HEK293T (cell line): ENCODE measurements around the gene SH3D21.

Source experiments
- CTCF ChIA-PET: fragments of 350-600 bp; formaldehyde crosslinking; extraction: SDS; loops from one replicate; lab custom pipeline; 2021; ENCODE audit warnings: antibody characterized with exemption, inconsistent platforms; lab: Yijun Ruan, JAX
- POLR2A ChIA-PET: fragments of 350-600 bp; formaldehyde crosslinking; extraction: SDS; loops from one replicate; lab custom pipeline; 2020; ENCODE audit warnings: antibody characterized with exemption, inconsistent platforms; lab: Yijun Ruan, JAX
- DNase-seq: peaks from one replicate; pipeline ENCODE4 v3.0.0; 2012; ENCODE audit warnings: mixed read lengths; ENCODE audit errors: extremely low spot score
- BHLHE40 ChIP-seq: fragments of 450-650 bp; IDR thresholded peaks from 2 replicates; pipeline ENCODE4 v1.6.1; 2016; ENCODE audit warnings: mild to moderate bottlenecking, moderate library complexity, borderline replicate concordance
- CTBP1 ChIP-seq: fragments of 450-650 bp; IDR thresholded peaks from 2 replicates; pipeline ENCODE4 v1.6.1; 2016; ENCODE audit warnings: borderline replicate concordance
- FOXM1 ChIP-seq: fragments of 450-650 bp; IDR thresholded peaks from 2 replicates; pipeline ENCODE4 v1.6.1; 2017; ENCODE audit warnings: mild to moderate bottlenecking, borderline replicate concordance
- NFRKB ChIP-seq: fragments of 450-650 bp; IDR thresholded peaks from 2 replicates; pipeline ENCODE4 v1.6.1; 2016; ENCODE audit warnings: mild to moderate bottlenecking, moderate library complexity
- TARDBP ChIP-seq: fragments of 450-650 bp; IDR thresholded peaks from 2 replicates; pipeline ENCODE4 v1.6.1; 2016

The SH3D21 gene

DNA sequence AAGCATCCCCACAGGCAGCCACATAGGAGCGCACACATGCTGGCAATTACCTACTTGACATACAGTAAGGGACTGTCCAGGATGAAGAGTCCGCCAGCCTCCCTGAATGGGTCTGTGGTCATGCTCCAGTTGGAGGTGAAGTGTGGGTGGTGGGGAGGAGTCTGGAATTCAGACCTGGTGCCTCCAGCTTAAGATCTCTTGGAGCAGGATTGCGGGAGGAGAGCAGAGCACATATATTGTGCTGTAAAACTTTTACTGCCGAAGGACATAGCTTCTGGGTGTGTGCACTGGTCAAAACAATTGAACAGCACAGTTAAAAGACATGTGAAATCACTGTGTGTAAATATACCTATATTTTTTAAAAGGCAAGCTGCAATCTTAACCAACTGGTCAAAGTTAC is 61.6 kb downstream of the SH3D21 start:
- POLR2A ChIA-PET, result interaction anchor here (2.6 kb wide), 1 partner anchor 19 kb away, joined by 14 read pairs; no protein-coding TSS in a partner anchor
- no peak for TF ChIP-seq BHLHE40
- TF ChIP-seq CTBP1, result no peak
- DNase-seq, result no peak
- CTCF ChIA-PET, result interaction anchor here (0.6 to 1.0 kb wide), 5 partner anchors 22 to 219 kb away, joined by 3 read pairs; partner anchors contain the start of gene TRAPPC3

- POLR2A ChIA-PET, result interaction anchor here (2.6 kb wide), 1 partner anchor 18 kb away, joined by 14 read pairs; no protein-coding TSS in a partner anchor
Observed at GRCh38 chr1:36369061-36369861, 63.1 kb downstream of the SH3D21 start.

More at GRCh38 chr1:36369061-36369861, 63.1 kb downstream of the SH3D21 start:
- CTCF ChIA-PET, result interaction anchor here (0.6 to 1.8 kb wide), 8 partner anchors 9 to 361 kb away, joined by 3 to 9 read pairs (median 3); partner anchors contain the start of genes EVA1B and TRAPPC3
- TF ChIP-seq FOXM1, result no peak
- no peak for TF ChIP-seq NFRKB
- no peak for TF ChIP-seq TARDBP
- peak; percentile 85 for DNase-seq
